Lung (tissue), 12 donors: ENCODE measurements around the gene SMYD2. TPM values are rescaled to one million over a fixed set of nuclear protein-coding genes. Genes with fewer than 3 reads are reported as not detected.

Experiments
- ATAC-seq: fragments of 200-7000 bp; cut with Tn5 transposase; one replicate; pipeline ENCODE4 v1.9.1; 2020; ENCODE audit warnings: moderate number of reproducible peaks; ENCODE audit not compliant: insufficient read depth, low FRiP score
- DNase-seq, 3 donors: peaks; one replicate each; pipeline ENCODE4 v3.0.0-alpha.2; 2013 to 2017
- H3K27ac ChIP-seq, 2 donors: one replicate each; pipeline ENCODE4 v1.5.1; 2013; ENCODE audit warnings: mild to moderate bottlenecking in 2 of 2, moderate library complexity in 2 of 2, control low read depth in 1 of 2, inconsistent platforms in 1 of 2, low read depth in 1 of 2, low read length in 1 of 2
- H3K27me3 ChIP-seq, 3 donors: one replicate each; pipeline ENCODE4 v1.5.1; 2013; ENCODE audit warnings: low read length in 2 of 3; ENCODE audit not compliant: control insufficient read depth in 3 of 3, insufficient read depth in 3 of 3
- H3K36me3 ChIP-seq, 4 donors: one replicate each; pipeline ENCODE4 v1.5.1; 2013; ENCODE audit warnings: low read length in 4 of 4, mild to moderate bottlenecking in 1 of 4, moderate library complexity in 1 of 4; ENCODE audit not compliant: control insufficient read depth in 4 of 4, insufficient read depth in 4 of 4
- H3K4me1 ChIP-seq, 5 donors: one replicate each; pipeline ENCODE4 v1.5.1; 2013; ENCODE audit warnings: low read length in 5 of 5, mild to moderate bottlenecking in 2 of 5, moderate library complexity in 1 of 5; ENCODE audit not compliant: control insufficient read depth in 5 of 5, insufficient read depth in 5 of 5
- H3K4me3 ChIP-seq: one replicate; pipeline ENCODE4 v1.5.1; 2013; ENCODE audit warnings: mild to moderate bottlenecking, control low read depth, moderate library complexity
- H3K9ac ChIP-seq, 2 donors: one replicate each; pipeline ENCODE4 v1.5.1; 2013; ENCODE audit warnings: low read length in 2 of 2, control low read depth in 1 of 2; ENCODE audit not compliant: insufficient read depth in 1 of 2
- H3K9me3 ChIP-seq, 4 donors: one replicate each; pipeline ENCODE4 v1.5.1; 2013; ENCODE audit warnings: low read length in 3 of 4, mild to moderate bottlenecking in 1 of 4, moderate library complexity in 1 of 4; ENCODE audit not compliant: control insufficient read depth in 4 of 4, insufficient read depth in 3 of 4
- WGBS, 2 donors: extraction: QIAGEN DNeasy Blood & Tissue Kit; methylation state at CpG; one replicate each; pipeline ENCODE4 v1.1.7; 2013; 5-methylcytosine and 5-hydroxymethylcytosine counted together
- polyA plus RNA-seq, 2 donors: library from polyadenylated mRNA; stranded (reverse); fragments of 200-250 nt; gene quantifications; one replicate each; pipeline ENCODE4 v1.2.1, GENCODE V29; 2013
- total RNA-seq, 2 donors: library from RNA; depleted of rRNA in 1 of 2; stranded (reverse); fragments of >200 nt in 1 of 2; gene quantifications; one replicate each; pipeline ENCODE4 v1.2.1, GENCODE V29; 2014 to 2021
- TF ChIP-seq, protein P1 (sequence below): IDR thresholded peaks from 2 replicates; pipeline ENCODE4 v1.5.1; 2012; ENCODE audit warnings: mild to moderate bottlenecking; ENCODE audit errors: control extremely low read depth, extremely low read depth
- donor health status: control.
- donor health status: control.
- donor health status: Bipolar disorder and iron deficiency.
- donor health status: healthy.
- donor health status: DM: yes; HTN: yes; CAD: no.

Gene SMYD2
- total and polyA plus RNA-seq, 4 donors, result 20.6 to 48.6 (median 28.2) TPM

DNA sequence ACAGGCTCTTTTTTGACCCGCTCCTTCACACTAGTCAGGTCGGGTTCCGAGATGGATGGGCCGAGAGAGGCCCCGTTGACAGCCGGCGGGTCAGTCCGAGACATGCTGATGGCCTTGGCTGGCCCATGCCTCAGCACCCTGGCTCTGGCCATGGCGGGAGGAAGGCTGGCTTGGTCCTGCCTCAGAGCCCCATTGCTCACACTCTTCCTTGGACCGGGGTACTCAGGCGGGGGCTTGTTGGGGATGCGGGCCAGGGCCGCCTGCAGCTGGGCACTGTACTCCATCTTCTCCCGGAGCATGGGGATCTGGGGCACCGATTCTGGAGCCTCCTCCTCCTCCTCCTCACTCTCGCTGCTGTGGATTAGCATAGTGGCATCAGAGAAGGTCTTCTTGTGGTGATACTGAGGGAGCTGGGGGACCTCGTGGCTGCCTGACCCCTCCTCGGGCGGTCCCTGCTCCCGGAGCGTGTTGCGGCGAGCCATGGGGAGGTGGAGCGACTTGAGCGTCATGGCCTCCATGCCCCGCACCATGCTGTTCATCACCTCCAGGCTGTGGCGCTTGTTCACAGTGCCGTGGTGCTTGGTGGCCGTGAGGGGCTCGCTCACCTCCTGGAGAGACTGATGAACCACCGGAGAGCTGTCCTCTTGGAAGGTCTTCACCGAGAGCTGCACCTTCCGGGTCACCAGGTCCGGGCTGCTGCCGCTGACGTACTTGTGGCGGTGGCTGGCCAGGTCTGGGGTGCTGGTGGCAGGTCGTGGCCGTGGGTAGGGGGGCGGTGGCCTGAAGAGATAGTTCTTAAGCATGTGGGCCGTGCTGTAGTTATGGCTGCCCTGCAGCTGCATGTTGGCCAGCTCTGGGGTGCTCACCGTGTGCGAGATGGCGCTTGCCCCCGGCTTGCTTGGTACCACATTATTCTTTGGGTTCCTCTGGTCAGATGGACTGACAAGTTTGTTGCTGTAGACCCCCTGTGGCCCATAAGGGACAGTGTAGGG lies 102.7 kb downstream of the SMYD2 start:
- Histone ChIP-seq H3K9me3 (no peaks in the 10 kb centered on the region), H3K4me3 (no peak overlapping the region), H3K4me1 (no peaks in the 10 kb centered on the region), H3K27ac (no peak overlapping the region), H3K27me3 (no peaks in the 10 kb centered on the region), H3K9ac (no peak overlapping the region), H3K36me3 (peaks cover 8 to 21% (median 15%) of the 10 kb centered on the region in 4 donors)
- WGBS, 2 donors, result 95 to 98% methylated on average over 45 of the region's 45 CpGs
- TF ChIP-seq, protein P1, sequence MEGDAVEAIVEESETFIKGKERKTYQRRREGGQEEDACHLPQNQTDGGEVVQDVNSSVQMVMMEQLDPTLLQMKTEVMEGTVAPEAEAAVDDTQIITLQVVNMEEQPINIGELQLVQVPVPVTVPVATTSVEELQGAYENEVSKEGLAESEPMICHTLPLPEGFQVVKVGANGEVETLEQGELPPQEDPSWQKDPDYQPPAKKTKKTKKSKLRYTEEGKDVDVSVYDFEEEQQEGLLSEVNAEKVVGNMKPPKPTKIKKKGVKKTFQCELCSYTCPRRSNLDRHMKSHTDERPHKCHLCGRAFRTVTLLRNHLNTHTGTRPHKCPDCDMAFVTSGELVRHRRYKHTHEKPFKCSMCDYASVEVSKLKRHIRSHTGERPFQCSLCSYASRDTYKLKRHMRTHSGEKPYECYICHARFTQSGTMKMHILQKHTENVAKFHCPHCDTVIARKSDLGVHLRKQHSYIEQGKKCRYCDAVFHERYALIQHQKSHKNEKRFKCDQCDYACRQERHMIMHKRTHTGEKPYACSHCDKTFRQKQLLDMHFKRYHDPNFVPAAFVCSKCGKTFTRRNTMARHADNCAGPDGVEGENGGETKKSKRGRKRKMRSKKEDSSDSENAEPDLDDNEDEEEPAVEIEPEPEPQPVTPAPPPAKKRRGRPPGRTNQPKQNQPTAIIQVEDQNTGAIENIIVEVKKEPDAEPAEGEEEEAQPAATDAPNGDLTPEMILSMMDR, result no peak
- no peak for DNase-seq
- no peak for ATAC-seq

DNA sequence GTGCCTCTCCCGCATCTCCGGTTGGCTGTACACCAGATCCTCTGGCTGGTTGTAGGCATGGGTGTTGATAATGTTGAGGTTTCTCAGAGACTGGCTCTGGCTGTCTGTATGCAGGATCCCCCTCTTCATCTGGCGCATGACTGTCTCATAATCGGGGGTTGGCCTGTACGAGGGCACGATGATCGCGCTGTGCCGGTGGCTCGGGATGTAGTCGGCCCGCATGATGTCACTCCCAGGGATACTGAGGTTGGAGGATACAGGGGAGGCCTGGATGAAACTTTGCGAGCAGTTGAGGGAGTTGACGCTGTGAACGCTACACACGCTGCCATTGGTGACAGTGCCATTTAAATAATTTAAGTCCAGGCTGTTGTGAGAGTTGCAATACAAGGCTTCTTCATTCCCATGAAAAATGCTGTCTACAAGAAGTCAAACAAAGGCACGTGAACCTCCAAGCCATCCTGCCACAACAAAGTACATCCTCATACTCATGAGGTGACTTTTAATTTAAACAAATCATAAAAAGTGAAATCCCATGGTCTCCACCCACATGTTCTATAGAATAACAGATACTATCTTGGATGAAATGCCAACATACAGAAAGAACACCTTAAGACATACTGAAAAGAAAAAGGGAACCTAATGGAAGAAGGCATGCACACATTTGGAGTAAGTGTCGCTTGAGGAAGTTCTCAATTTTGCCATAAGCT lies 103.6 kb downstream of the SMYD2 start:
- Histone ChIP-seq H3K36me3 (peaks cover 8 to 21% (median 15%) of the 10 kb centered on the region in 4 donors), H3K9me3 (no peaks in the 10 kb centered on the region), H3K9ac (no peak overlapping the region), H3K27me3 (no peaks in the 10 kb centered on the region), H3K27ac (no peak overlapping the region), H3K4me1 (no peaks in the 10 kb centered on the region), H3K4me3 (no peak overlapping the region)
- WGBS, 2 donors, result 96 to 97% methylated on average over 18 of the region's 18 CpGs
- ATAC-seq (no peak), DNase-seq (no peak)
- TF ChIP-seq, protein P1, result no peak

DNA sequence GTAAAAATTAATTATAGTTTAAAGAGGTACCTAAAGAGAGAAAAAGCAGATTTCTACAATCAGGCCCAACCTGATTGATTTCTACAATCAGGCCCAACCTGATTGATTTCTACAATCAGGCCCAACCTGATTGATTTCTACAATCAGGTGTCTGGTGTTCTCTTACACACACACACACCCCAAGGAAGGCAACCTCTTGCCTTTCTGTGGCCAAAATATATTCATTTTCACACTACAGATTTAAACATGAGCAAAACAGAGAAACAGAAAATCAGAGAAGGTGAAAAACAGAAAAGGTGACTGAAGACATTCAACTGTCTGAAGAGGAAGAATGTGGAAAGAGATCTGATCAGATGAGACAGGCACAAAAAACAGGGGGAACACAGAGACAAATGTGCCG lies 104.5 kb downstream of the SMYD2 start:
- DNase-seq (no peak), ATAC-seq (no peak)
- Histone ChIP-seq H3K27me3 (no peaks in the 10 kb centered on the region), H3K27ac (no peak overlapping the region), H3K36me3 (peaks cover 8 to 23% (median 15%) of the 10 kb centered on the region in 4 donors), H3K9me3 (no peaks in the 10 kb centered on the region), H3K4me1 (no peaks in the 10 kb centered on the region), H3K9ac (no peak overlapping the region), H3K4me3 (no peak overlapping the region)
- 95 to 98% methylated on average over 1 of the region's 1 CpG for WGBS, 2 donors
- TF ChIP-seq, protein P1, result no peak
